ENCODE data around the gene GATB. TPM values are rescaled to one million over a fixed set of nuclear protein-coding genes. Genes with fewer than 3 reads are reported as not detected.
A peak's percentile ranks its signal among the peaks of the same experiment; 100 is the strongest.

The GATB gene
- total RNA-seq, 1 donor from 2014 or later, result 18.0 TPM

DNA sequence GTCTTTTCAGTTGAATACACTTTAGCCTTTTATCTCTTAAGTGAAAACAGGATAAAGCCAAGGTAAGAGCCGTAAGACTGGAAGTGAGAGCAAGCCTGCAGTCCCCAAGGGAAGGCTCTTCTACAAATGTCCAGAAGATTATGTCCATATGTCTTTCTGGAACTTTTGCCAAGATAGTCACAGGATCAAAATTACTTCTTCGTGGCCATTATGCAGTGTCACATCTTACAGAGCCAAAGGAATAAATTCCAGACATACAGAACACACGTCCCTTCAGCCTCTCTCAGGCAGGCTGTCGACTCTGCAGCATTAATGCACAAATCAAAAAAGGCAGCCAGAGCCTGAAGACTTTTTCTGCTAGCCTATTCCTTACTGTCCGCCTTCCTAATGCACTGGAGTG is 10.9 kb upstream of the GATB start:
- no peaks in the 10 kb centered on the region for H3K36me3 Mint-ChIP-seq (ENCODE audit: unreplicated experiment)
- H3K27ac Mint-ChIP-seq (ENCODE audit: unreplicated experiment), result no peak overlapping the region
- TF ChIP-seq, protein P1, sequence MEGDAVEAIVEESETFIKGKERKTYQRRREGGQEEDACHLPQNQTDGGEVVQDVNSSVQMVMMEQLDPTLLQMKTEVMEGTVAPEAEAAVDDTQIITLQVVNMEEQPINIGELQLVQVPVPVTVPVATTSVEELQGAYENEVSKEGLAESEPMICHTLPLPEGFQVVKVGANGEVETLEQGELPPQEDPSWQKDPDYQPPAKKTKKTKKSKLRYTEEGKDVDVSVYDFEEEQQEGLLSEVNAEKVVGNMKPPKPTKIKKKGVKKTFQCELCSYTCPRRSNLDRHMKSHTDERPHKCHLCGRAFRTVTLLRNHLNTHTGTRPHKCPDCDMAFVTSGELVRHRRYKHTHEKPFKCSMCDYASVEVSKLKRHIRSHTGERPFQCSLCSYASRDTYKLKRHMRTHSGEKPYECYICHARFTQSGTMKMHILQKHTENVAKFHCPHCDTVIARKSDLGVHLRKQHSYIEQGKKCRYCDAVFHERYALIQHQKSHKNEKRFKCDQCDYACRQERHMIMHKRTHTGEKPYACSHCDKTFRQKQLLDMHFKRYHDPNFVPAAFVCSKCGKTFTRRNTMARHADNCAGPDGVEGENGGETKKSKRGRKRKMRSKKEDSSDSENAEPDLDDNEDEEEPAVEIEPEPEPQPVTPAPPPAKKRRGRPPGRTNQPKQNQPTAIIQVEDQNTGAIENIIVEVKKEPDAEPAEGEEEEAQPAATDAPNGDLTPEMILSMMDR (IDR thresholded peaks at IDR 0.05), result no peak
- H3K4me1 Mint-ChIP-seq (ENCODE audit: unreplicated experiment), result no peaks in the 10 kb centered on the region
- H3K9me3 Mint-ChIP-seq (ENCODE audit: unreplicated experiment), result peaks cover 20% of the 10 kb centered on the region
- H3K4me3 Mint-ChIP-seq (ENCODE audit: unreplicated experiment), result no peak overlapping the region
- peaks cover 36% of the 10 kb centered on the region for H3K27me3 Mint-ChIP-seq (ENCODE audit: unreplicated experiment)
- DNase-seq (ENCODE audit: extremely low spot score, unreplicated experiment), result no peak

DNA sequence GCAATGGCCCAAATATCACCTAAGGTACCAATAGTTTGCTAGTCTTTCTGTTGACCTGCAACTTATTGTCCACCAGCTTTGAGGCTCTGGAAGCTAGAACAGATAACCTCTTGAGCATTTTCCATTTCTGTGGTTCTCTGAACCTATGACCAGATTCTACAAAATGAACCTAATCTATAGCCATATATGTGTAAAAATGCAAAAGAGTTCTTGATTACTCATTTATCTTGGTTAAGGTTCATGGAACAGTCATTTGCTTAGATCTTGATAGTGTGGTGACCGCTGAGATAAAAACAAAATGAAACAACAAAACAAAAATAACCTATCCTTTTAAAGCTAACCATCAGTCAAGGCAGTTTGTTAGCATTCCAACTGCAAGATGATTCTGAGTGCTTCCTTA is 9.3 kb upstream of the GATB start:
- Mint-ChIP-seq H3K4me1 (ENCODE audit: unreplicated experiment) (no peaks in the 10 kb centered on the region), H3K9me3 (ENCODE audit: unreplicated experiment) (peaks cover 15% of the 10 kb centered on the region), H3K27ac (ENCODE audit: unreplicated experiment) (no peak overlapping the region), H3K27me3 (ENCODE audit: unreplicated experiment) (peaks cover 37% of the 10 kb centered on the region), H3K4me3 (ENCODE audit: unreplicated experiment) (no peak overlapping the region), H3K36me3 (ENCODE audit: unreplicated experiment) (no peaks in the 10 kb centered on the region)
- no peak for DNase-seq (ENCODE audit: extremely low spot score, unreplicated experiment)
- TF ChIP-seq, protein P1 (IDR thresholded peaks at IDR 0.05), result no peak

DNA sequence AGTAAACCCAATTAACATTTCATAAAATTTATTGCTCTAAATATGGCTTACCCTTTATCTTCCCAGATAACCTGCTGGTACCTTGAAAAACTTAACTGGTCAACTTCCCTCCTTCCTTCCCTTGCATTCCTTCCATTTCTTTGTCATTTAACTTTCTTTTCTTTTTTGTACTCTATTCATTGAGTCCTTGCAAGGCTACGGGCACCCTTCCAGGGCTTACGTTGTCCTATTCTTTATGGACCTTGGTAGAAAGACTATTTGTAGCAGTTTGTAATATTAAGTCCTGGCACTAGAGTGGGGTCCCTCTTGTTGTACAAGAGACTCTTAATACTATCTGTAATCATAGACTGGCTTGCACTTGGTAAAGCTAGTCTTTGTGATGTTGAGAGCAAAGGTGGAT is 8.0 kb upstream of the GATB start:
- H3K9me3 Mint-ChIP-seq (ENCODE audit: unreplicated experiment), result peaks cover 5% of the 10 kb centered on the region
- DNase-seq (ENCODE audit: extremely low spot score, unreplicated experiment), result no peak
- no peak overlapping the region for H3K27ac Mint-ChIP-seq (ENCODE audit: unreplicated experiment)
- H3K27me3 Mint-ChIP-seq (ENCODE audit: unreplicated experiment), result peaks cover 47% of the 10 kb centered on the region
- H3K4me3 Mint-ChIP-seq (ENCODE audit: unreplicated experiment), result no peak overlapping the region
- H3K4me1 Mint-ChIP-seq (ENCODE audit: unreplicated experiment), result no peaks in the 10 kb centered on the region
- no peaks in the 10 kb centered on the region for H3K36me3 Mint-ChIP-seq (ENCODE audit: unreplicated experiment)
- TF ChIP-seq, protein P1 (IDR thresholded peaks at IDR 0.05), result no peak

DNA sequence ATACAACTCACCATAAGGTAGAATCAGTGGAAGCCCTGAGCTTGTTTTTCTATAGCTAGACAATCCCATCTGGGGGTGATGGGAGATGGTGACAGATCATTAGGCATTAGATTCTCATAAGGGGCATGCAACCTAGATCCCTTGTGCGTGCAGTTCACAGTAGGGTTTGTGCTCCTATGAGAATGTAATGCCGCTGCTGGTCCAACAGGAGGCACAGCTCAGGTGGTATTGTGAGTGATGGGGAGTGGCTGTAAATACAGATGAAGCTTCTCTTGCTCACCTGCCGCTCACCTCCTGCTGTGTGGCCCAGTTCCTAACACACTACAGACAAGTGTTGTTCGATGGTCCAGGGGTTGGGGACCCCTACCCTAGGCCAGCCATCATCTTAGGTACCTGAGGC is 5.9 kb upstream of the GATB start:
- Mint-ChIP-seq H3K36me3 (ENCODE audit: unreplicated experiment) (no peaks in the 10 kb centered on the region), H3K4me3 (ENCODE audit: unreplicated experiment) (no peak overlapping the region), H3K9me3 (ENCODE audit: unreplicated experiment) (no peaks in the 10 kb centered on the region), H3K27ac (ENCODE audit: unreplicated experiment) (no peak overlapping the region), H3K4me1 (ENCODE audit: unreplicated experiment) (no peaks in the 10 kb centered on the region), H3K27me3 (ENCODE audit: unreplicated experiment) (peaks cover 57% of the 10 kb centered on the region)
- DNase-seq (ENCODE audit: extremely low spot score, unreplicated experiment), result no peak
- TF ChIP-seq, protein P1 (IDR thresholded peaks at IDR 0.05), result no peak

DNA sequence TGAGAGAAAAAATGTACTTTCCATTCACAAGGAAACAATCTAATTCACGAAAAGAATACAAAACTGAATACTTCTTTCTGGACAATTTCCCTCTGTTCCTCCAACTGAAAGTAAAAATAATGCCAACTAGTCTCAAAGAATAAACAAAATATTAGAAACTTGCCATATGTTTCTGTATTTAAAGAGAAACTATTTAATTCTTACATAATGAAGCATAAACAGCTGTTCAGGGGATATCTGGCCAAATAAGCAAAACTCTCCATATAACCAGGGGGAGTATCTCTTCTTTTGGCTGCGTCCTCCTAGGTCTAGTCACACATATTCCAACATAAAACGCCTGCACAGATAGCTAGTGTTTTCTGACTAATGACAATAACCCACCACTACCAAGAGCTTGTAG is 805 bp downstream of the GATB start:
- Mint-ChIP-seq H3K4me1 (ENCODE audit: unreplicated experiment) (peaks cover 10% of the 10 kb centered on the region), H3K36me3 (ENCODE audit: unreplicated experiment) (peaks cover 9% of the 10 kb centered on the region), H3K4me3 (ENCODE audit: unreplicated experiment) (peak overlapping the region; percentile 98), H3K27me3 (ENCODE audit: unreplicated experiment) (peaks cover 24% of the 10 kb centered on the region), H3K27ac (ENCODE audit: unreplicated experiment) (no peak overlapping the region), H3K9me3 (ENCODE audit: unreplicated experiment) (no peaks in the 10 kb centered on the region)
- no peak for DNase-seq (ENCODE audit: extremely low spot score, unreplicated experiment)
- TF ChIP-seq, protein P1 (IDR thresholded peaks at IDR 0.05), result no peak
